ENCODE measurements around the gene ATG9B. TPM values are rescaled to one million over a fixed set of nuclear protein-coding genes. Genes with fewer than 3 reads are reported as not detected.
A peak's percentile ranks its signal among the peaks of the same experiment; 100 is the strongest.
"Not testable (repeated sequence)": the region's sequence is repeated elsewhere in the genome, so short reads cannot be mapped to it uniquely, and the experiment has no call there.

Gene ATG9B
- total RNA-seq, 4 donors from 2014 or later = 47.6 to 125 (median 59.8) TPM

DNA sequence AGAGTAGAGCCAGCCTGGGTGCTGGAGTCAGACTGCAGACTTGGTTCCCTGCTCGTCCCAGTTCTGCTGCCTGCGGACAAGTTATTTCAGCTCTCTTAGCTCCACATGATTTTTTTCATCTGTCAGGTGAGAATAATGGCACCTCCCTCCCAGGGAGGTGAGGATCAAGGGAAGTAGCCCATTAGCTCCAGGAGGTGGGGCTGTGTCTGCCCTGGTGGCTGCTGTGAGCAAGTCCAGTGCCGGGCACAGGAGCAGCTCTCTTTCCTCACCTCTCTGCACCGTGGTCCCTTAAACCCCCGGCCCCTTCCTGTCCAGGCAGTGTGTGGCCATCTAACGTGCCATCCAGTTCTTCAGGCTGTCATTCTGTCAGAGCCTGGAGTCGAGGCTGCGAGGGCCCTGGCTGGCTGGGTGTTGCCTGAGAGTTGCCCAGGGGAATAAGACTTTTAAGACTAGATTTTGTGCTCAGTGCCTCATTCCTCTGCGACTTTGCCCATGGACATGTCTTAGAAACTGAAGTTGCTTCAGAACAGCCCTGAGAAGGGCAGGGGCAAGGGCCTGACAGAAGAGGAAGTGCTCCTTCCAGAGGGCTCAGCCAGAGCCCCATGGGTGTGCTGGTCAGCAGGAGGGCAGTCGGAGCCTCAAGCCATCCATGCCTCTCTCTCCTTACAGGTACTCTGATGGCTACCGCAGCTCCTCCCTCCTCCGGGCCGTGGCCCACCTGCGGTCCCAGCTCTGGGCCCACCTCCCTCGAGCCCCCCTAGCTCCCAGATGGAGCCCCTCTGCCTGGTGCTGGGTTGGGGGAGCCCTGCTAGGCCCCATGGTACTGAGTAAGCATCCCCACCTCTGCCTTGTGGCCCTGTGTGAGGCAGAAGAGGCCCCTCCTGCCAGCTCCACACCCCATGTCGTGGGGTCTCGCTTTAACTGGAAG lies 8.9 kb upstream of the ATG9B start:
- TF ChIP-seq CTCF (IDR thresholded peaks at IDR 0.05) (no peak), POLR2A (IDR thresholded peaks at IDR 0.05) (no peak)
- intact Hi-C loops (cut with DNase I; ENCODE audit: low total_unique reads) = no loop called here
- no peak overlapping the region for H3K4me3 ChIP-seq (ENCODE audit: low read depth, poor library complexity, severe bottlenecking)
- DNase-seq (ENCODE audit: low spot score in 2 of 2) = no peak
- 73 to 77% methylated on average over 16 to 17 of the region's 17 CpGs for WGBS, 2 donors

DNA sequence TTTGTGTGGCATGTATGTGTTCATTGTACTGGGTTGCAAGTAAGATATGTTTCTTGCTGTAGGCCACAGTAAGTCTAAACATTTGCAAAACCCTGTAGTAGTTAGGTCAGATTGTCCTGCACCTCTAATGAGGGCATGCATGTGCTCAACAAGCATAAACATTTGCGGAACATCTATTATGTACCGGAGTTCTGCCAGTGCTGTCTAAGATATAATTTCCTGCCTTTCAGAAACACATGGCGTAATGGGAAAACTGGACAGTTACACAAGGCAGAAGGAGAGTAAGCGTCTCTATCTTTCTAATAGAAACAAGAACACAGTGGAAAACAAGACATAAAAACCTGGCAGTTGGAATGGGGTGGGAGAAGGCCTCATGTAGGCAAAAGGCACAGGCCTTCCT lies 6.7 kb upstream of the ATG9B start:
- intact Hi-C loops (cut with DNase I; ENCODE audit: low total_unique reads) = no loop called here
- TF ChIP-seq CTCF (IDR thresholded peaks at IDR 0.05) = no peak
- TF ChIP-seq POLR2A (IDR thresholded peaks at IDR 0.05) = no peak
- WGBS, 2 donors = 92 to 95% methylated on average over 4 of the region's 4 CpGs
- DNase-seq (ENCODE audit: low spot score in 2 of 2) = no peak
- no peak overlapping the region for H3K4me3 ChIP-seq (ENCODE audit: low read depth, poor library complexity, severe bottlenecking)

DNA sequence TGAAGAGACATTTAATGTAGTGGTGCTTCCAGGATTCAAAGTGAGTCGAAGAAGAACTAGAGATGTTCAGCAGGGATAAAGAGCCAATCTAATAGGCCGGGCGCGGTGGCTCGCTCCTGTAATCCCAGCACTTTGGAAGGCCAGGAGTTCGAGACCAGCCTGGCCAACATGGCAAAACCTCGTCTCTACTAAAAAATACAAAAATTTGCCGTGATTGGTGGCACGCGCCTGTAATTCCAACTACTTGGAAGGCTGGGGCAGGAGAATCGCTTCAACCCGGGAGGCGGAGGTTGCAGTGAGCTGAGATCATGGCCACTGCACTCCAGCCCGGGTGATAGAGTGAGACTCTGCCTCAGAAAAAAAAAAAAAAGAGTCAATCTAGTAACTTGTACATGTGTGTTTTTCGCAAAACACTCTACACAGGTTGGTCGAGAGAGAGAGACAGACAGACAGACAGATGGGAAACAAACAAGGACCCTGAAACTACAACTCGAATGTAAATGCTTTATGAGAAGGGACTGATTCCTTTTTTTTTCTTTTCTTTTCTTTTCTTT lies 4.7 kb upstream of the ATG9B start:
- intact Hi-C loops (cut with DNase I; ENCODE audit: low total_unique reads) = loop anchor here (5.0 kb wide), 1 partner anchor 83 kb away; no protein-coding TSS in a partner anchor
- no peak for TF ChIP-seq CTCF (IDR thresholded peaks at IDR 0.05)
- TF ChIP-seq POLR2A (IDR thresholded peaks at IDR 0.05) = no peak
- DNase-seq (ENCODE audit: low spot score in 2 of 2) = no peak
- 38 to 45% methylated on average over 17 of the region's 17 CpGs for WGBS, 2 donors
- H3K4me3 ChIP-seq (ENCODE audit: low read depth, poor library complexity, severe bottlenecking) = peak overlapping the region; percentile 51

GRCh38 chr7:151028131-151028947 lies 4.0 kb upstream of the ATG9B start, which contains the start of gene ABCB8:
TSS of gene ABCB8 (plus strand) at chr7:151028450. CDS start at chr7:151028516, 66 bp downstream.
- WGBS, 2 donors = 1% methylated on average over 38 to 53 of the region's 53 CpGs
- DNase-seq (ENCODE audit: low spot score in 2 of 2) = peak; percentile 100
- H3K4me3 ChIP-seq (ENCODE audit: low read depth, poor library complexity, severe bottlenecking) = peak within 1 kb of the TSS; percentile 51
- TF ChIP-seq CTCF (IDR thresholded peaks at IDR 0.05) = peak in 1 of 3 donors; percentile 10
- no peak for TF ChIP-seq POLR2A (IDR thresholded peaks at IDR 0.05)
- intact Hi-C loops (cut with DNase I; ENCODE audit: low total_unique reads) = loop anchor here (5.0 kb wide), 1 partner anchor 84 kb away; no protein-coding TSS in a partner anchor

GRCh38 chr7:151027728-151028130 lies 3.4 kb upstream of the ATG9B start:
- intact Hi-C loops (cut with DNase I; ENCODE audit: low total_unique reads) = loop anchor here (5.0 kb wide), 1 partner anchor 85 kb away; no protein-coding TSS in a partner anchor
- peak overlapping the region; percentile 10 for H3K4me3 ChIP-seq (ENCODE audit: low read depth, poor library complexity, severe bottlenecking)
- 9 to 13% methylated on average over 16 of the region's 16 CpGs for WGBS, 2 donors
- DNase-seq (ENCODE audit: low spot score in 2 of 2) = not testable (repeated sequence)

- intact Hi-C loops (cut with DNase I; ENCODE audit: low total_unique reads) = loop anchor here (5.0 kb wide), 1 partner anchor 85 kb away; no protein-coding TSS in a partner anchor
- not testable (repeated sequence) for H3K4me3 ChIP-seq (ENCODE audit: low read depth, poor library complexity, severe bottlenecking)
- 36 to 44% methylated on average over 19 of the region's 19 CpGs for WGBS, 2 donors
Measured at GRCh38 chr7:151026771-151027727, 2.8 kb upstream of the ATG9B start.

More at GRCh38 chr7:151026771-151027727, 2.8 kb upstream of the ATG9B start:
- not testable (repeated sequence) for DNase-seq (ENCODE audit: low spot score in 2 of 2)
